ENCODE data around the gene WDR17.

The WDR17 gene

DNA sequence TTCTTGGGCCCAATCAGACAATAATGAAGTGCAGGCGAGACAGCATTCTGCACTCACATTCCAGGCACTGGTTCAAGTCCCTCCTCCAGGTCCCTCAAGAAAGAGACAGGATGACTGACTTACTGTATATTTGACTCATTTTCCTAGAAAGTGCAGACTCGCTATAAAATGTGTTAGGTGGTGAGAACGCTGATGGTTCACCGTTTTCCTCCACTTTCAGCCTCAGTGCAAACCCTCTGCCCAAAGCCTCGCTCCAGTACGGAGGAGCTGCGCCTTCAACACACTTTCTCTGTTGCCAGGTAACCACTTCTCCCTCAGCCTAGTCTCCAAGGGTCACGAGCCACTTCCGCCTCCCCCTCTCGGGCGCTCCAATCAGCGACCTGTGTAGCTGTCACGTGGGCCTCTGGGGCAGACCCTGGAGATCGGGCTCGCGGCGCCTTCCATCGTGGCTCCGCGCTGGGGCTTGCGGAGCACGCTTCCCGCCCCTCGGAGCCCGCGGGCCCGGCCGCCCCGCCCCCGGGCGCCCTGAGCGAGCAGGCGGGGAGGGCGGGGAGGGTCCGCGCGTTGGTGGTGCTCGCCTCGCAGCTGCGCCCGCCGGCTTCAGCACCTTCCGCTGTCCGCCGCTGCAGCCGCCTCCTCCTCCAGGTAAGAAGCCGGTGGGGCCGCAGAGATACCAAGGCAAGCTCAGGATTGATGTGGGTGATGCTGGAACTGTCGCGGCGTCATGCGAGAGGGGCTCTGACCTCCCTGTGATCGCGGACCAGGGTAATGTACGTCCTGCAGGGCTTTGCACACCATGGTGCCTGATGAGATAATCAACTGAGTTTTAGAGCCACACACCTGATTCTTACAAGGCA lies at the start of gene WDR17:
Gene WDR17 (plus strand): TSS at position 407 of the 857 bp plus-strand sequence. CDS start 45,740 bp downstream, outside the sequence.
- no peak for DNase-seq

DNA sequence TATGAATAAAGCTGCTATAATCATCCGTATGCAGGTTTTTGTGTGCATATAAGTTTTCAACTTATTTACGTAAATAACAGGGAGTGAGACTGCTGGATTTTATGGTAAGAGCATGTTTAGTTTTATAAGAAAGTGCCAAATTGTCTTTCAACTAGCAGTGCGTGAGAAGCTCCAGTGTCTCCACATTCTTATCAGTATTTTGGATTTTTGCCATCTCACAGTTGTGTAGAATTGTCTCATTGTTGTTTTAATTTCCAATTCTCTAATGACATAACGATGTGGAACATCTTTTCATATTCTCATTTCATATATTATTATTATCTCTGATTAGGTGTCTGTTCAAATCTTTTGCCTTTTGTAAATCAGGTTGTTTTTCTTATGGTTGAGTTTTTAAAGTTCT lies 49.0 kb upstream of the WDR17 start:
- no peak for DNase-seq

DNA sequence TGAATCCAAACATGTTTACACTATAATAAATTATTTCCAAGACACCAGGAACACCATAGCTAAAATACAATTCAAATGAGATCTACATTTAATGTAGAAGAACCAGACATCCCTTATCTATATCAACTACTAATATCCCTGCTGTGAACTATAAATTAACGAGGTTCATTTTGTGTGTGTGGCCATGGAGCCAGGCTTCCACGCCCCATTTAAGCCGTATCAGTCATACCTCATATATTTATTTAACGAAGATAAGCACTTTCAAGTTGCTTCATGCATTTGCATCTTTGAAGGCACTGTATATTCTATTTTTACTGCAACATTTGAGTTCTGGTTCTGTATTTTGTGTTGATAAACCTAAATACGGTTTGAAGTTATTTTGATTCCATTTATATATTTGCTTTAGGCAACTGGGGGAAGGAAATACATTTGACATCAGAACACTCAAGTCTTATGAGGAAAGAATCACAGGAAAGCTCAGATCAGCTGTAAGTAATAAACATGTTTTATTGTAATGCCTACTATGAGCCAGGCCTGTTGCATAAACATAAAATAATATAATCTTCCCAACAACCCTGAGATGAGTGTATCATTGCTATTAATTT lies 45.1 kb upstream of the WDR17 start:
- DNase-seq = no peak

DNA sequence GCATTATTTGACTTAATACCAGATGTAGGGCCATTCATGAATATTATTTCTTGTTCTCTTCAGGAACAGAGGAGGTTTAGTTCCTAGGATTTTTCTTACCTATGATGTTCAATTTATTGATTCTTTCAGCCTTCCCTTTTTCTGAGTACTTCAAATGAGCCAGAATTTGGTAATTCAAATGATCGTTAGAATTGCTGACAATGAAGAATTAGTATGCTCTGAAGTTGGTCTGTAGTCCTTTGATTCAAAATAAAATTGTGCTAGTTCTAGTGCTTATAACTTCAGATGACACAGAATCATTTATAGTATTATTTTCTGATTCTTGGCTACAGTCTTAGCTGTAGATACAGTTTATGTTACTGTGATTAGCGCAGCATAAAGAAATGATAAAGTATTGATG lies 35.2 kb upstream of the WDR17 start:
- DNase-seq = no peak

DNA sequence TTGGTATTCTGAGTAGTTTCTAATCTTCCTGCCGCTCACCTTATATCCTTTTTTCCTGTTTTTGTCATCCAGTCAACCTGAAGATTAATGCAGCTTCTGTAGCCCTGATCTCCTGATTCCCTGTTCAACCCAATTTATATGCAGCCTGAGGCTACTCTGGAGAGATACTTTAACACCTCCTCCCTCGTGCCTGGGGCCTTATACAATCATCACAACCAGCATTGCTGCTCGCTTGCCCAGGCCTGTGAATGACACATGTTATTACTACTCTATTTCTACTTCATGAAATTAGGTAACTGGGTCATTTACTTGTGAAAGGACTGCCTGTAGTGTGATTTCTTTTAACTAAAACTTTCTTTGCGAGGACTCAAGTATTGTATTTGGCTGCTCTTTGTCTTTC lies 33.7 kb upstream of the WDR17 start:
- DNase-seq = no peak

DNA sequence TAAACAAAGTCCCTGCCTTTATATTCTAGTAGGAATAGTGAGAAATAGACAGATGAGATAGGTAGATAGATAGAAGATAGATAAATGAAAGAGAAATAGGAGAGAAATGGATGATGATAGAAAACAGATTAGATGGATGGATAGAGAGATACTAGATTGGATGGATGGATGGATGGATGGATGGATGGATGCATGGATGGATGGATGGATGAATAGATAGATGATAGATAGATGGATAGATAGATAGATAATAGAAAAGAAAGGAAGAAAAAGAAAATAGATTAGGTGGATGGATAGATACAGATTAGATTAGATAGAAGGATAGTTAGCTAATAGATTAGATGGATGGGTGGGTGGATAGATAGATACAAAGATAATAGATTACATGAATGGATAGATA lies 33.2 kb upstream of the WDR17 start:
- no peak for DNase-seq

DNA sequence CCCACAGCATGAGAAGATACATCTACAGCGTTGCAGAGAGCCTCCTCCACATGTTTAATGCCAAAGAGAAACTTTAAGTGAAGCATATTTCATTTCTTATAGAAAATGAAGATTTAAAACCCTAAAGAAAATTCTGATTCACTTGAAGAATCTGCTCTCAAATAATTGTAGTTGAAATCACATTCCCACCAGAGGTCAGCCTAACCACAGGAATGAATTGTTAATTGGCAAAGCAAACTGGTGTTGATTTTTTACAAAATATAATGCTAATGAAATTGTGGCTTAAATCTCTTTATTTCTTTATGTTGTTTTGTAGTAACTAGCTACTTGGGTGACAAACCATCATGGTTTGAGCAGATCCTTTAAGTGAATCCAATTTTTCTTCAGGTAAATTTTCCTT lies 31.1 kb upstream of the WDR17 start:
- DNase-seq = no peak

DNA sequence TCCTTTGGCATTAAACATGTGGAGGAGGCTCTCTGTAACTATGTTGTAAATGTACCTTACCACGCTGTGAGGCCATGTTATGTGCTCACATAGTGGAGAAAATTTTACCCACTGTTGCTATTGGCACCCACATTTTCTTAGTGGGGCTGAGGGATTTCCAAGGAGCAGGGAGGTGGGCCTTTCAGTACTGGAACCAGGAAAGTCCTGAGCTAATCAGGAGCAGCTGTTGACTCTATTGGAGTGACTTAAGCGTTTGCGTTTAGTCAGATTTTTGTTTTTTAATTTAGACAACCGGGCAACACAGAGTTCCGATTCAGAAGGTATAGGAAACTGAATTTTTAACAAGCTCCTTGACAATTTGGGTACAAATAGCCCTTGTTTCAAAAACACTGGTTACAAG lies 30.7 kb upstream of the WDR17 start:
- DNase-seq = no peak

DNA sequence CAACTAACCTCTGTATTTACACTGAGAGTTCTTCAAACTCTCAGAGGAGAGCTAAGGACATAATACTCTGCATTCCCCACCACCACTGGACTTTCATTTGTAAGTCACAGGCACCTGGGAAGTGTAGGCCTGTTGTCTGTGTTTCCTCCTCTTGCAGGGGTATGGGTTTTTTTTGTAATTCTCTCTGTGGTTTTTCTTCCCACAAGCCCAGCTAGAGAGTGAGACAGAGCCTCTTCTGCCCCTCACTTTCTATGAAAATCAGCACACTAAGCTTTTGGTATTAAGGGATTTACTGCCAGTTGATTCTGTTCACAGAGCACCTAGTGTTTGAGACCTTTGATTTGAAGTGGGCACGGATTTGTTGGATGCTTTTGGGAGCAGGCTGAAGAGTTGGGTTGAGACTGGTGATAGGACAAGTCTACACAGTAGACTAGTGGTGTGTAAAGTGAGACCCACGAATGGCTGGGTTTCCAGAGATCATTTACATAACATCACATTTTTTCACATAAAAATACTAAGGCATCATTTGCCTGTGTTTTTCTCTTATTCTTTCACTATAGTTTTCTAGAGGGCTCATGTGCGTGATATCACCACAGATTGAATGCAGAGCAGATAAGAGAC lies 28.9 kb upstream of the WDR17 start:
- DNase-seq = no peak

DNA sequence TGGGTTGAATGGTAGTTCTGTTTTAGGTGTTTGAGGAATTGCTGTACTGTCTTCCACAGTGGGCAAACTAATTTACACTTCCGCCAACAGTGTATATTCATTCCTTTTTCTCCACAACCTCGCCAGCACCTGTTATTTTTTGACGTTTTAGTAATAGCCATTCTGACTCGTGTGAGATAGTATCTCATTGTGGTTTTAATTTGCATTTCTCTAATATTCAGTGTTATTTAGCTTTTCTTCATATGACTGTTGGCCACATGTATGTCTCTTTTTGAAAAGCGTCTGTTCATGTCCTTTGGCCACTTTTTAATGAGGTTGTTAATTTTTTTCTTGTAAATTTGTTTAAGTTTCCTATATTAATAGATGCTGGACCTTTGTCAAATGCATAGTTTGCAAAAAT lies 26.9 kb upstream of the WDR17 start:
- DNase-seq = no peak

DNA sequence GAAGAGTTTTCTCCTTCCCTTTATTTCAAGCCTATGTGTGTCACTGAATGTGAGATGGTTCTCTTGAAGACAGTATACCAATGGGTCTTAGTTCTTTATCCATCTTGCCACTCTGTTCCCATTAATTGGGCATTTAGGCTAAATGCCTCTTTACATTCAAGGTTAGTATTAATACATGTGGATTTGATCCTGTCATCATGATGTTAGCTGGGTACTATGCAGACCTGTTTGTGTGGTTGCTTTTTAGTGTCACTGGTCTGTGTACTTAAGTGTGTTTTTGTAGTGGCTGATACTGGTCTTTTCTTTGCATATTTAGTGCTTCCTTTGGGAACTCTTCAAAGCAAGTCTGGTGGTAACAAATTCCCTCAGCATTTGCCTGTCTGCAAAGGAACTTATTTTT lies 23.4 kb upstream of the WDR17 start:
- DNase-seq = no peak

DNA sequence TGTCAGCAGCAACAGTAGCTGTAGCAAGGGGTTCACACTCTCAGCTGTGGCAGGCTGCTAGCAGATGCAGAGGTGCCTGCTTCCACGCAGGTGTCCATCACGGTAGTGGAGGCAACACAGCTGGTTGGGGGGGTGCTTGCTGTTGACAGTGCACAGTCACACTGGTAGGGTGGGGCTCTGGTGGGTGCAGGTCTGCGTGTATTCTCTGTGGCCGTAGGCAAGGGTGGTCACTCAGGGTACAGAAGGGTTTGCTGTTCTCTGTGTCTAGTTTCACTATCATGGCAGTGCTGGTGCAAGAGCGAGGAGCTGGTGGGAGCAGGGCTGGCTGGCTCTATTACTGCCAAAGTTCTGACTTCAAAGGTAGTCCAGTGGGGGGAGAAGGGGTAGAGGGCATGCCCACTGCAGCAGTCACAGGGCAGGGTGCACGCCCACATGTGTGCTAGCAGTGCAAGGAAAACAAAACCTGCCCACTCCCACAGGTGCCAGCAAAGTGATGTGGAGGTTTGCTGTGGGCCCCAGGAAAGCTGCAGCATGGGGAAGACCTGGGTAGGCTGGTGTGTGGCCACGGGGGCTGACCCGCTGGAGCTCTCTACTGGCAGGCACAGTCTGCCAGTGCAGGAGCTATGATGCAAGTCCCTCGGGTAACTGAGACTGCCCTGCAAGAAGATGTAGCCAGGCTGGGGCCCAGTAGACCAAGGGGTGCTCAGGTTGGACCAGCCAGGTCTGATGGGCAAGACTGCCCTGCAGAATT lies 21.6 kb upstream of the WDR17 start:
- no peak for DNase-seq

DNA sequence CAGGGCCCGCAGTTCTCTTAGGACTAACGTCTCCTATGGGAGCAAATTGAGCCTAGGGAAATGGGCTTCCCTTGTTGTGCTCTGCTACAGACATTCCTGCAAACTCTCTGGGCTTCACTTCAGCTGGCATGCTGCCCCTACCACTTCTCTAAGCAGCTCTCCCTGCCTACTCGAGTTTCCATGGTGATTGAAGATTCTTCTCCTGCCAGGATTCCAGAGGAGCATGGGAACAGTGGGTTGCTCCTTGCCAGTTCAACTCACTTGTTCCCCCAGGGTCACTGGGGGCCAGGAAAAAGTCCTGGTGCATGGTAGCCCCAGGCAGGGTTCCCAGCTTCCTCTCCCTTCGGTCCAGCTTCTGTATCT lies 21.1 kb upstream of the WDR17 start:
- DNase-seq = no peak

DNA sequence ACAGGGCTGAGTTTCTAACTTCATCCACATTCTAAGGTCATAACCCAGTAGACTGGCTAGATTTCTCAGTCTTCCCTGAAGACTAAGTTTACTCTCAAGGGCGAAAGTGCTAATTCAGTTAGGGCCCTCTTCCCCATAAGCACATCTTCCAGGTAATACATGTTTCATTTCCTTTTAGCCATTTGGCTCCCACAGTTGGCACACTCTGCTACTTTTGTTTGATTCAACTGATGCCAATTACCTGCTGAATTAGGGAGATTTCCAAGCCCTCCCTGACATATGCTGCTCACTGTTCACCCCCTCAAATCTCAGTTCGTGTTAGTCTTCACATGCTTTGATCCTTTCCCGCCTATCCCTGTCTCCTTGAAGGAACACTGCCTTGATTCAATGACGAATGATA lies 17.0 kb upstream of the WDR17 start:
- DNase-seq = no peak

DNA sequence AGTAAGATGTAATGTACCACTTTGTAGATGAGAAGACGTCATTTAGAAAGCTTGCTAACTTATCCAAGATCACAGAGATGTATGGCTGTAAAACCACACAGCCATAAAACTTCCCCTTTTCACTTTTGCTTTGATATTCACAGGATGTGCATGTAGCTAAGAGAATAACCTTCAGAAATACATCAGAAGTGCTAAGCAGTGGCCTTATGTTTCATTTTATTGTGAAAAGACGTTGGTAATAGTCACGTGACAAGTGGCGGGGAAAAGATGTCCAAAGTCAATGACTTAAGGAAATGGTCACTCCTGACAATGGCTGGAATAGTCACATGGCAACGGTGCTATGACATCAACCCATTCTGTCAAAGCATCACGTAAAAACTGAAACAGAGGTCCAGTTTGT lies 12.9 kb upstream of the WDR17 start:
- DNase-seq = no peak

DNA sequence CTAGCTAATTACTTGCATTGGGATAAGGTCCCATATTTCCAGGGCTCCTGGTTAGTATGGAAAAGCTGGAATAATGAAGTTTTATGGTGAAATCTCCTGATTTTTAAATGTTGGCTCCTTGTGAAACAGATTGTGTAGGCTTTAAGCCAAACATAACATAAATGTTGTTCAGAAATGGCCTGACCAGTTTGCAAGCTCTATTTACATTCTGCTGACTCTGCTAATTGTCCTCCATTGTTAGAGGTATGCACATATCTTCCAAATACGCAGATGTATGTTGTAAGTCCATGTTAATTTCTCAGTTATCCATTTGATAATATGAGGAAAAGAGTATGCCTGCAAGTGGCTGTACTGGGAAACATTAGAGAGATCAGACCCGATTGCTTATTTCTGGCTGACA lies 11.9 kb upstream of the WDR17 start:
- no peak for DNase-seq

DNA sequence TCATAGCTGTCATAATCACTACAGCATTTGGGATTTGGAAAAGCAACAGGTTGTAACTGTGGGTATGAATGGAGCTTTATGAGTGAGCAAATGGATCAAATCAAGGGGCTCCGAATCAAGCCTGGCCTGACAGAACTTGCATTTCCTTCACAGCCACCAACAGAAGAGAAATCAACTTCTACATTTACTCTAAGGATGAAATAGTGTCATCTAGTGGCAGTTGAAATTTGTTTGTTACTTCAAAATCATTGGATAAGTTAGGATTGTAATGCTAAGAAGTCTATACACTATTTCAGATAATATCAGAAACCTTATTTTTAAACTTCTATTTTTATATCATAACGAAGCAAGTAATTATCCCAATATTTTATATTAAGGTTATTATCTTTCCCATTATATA lies 10.7 kb upstream of the WDR17 start:
- no peak for DNase-seq

DNA sequence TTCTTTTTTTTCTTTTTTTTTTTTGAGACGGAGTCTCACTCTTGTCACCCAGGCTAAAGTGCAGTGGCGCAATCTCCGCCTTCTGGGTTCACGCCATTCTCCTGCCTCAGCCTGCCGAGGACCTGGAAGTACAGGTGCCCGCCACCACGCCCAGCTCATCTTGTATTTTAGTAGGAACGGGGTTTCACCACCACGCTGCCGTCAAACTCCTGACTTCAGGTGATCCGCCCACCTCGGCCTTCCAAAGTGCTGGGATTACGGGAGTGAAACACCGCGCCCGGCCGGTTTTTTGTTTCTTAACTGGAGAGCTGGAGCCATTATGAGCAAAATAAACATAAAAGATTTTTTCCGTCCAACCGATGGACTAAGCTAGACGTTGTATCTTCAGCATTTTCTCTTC lies 1.9 kb upstream of the WDR17 start:
- DNase-seq = no peak

DNA sequence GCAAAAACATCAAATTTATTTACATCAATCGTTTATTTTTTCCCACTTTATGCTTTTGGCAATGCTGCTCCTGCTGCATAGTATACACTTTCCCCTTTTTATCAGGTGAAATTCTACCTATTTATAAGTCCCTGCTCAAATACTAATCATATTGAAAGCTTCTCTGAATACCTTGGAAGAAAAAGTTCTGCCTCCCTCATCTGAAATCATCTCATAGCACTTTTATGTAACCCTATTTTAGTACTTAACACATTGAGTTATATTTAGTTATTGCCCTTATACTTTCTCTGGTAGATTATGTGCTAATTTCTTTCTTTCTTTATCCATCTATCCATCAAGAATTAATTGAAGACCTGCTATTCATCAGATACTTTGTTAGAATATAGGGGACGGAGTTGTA lies 1.1 kb upstream of the WDR17 start:
- DNase-seq = no peak

DNA sequence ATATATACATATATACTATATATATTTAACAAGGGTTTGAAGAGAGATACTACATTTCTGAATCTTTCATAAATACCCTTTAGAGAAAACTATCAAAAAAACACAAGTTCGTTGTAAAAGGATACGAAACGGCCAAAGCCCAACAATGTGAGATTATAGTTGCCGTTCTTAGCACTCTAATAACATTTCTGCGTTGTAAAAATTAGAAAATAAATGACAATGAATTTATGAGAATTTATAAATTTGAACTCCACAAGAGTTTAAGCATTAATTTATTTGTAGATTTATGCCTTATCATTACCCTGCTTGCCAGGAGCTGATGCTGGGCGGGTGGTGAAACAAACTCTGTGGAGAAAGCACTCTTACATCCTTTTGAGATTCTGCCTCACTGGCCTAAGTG lies 1.1 kb downstream of the WDR17 start:
- no peak for DNase-seq

DNA sequence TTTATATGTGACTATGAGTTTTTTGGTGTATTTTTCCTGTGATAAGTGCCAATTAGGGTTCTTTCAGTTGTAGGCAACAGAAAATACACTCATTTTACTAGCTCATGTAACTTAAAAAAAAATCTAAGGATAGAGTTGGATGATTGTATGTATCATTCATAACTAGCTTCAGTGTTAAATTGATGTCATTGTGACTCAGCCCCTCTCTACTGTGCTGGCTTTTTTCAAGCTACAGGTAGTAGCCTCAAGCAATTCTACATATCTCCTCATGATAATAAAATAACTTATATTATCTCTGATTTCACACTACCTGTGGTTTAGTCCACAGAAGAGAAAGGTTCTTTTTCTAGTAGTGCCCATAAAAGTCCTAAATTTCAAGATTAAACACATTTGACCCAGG lies 11.9 kb downstream of the WDR17 start:
- DNase-seq = no peak

DNA sequence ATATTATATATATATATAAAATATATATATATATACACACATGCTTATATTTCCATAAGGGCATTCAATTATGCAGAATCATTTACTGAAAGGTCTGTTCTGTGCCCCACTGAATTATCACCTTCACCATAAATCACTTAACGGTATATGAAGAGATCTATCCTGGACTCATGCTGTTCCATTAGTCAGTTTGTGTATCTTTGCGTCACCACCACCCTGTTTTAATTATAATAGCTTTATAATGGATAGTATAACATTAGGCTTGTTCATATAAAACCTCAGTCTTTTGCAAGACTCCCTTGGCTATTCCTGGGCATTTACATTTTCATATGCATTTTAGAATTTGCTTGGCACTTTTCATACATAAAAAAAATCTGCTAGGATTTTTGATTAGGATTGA lies 19.1 kb downstream of the WDR17 start:
- no peak for DNase-seq

DNA sequence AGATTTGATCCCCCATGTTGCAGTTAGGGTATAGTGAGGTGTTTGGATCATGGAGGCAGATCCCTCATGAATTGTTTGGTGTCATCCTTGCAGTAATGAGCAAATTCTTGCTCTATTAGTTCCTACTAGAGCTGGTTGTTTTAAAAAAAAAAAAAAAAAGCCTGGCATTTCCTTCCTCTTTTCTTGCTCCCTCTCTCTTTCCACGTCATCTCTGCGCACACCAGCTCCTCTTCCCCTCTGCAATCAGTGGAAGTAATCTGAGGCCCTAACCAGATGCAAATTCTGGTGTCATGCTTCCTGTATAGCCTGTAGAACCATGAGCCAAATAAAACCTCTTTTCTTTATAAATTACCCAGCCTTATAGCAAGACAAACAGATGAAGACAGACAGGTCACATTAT lies 24.5 kb downstream of the WDR17 start:
- DNase-seq = peak in 1 of 2 donors; percentile 34

DNA sequence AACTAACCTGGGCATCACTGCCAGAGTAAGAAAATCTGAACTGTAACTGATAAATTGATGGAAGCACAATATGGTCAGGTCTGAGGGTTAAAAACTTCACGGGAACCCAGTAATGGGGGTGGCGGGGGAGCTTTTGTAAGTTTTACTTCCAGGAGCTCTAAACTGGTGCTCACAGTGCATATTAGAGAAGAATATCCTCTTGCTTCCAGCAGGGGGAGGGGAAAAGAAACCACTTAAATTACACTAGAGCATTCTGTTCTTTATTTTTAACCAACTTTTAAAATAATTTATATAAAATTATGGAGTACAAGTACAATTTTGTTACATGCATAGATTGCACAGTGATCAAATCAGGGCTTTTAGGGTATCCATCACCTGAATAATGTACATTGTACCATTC lies 33.7 kb downstream of the WDR17 start:
- DNase-seq = no peak

All from bone marrow (tissue), 2 donors.